OCI-LY3 (cell line): ENCODE data around the gene GPR45.

Experiments
- H2AFZ ChIP-seq: fragments of 200-600, 300-600 bp; shearing (Covaris generic); 2 replicates; pipeline ENCODE4 v1.6.0; 2014; ENCODE audit warnings: antibody characterized with exemption, low read depth, low read length
- H3K27ac ChIP-seq: fragments of 200-600, 300-600 bp; sonication (generic); 2 replicates; pipeline ENCODE4 v1.5.1; 2014; ENCODE audit warnings: mild to moderate bottlenecking, low read length, moderate library complexity, mixed read lengths
- H3K27me3 ChIP-seq: fragments of 200-600, 300-600 bp; sonication (generic); 2 replicates; pipeline ENCODE4 v1.6.1; 2014; ENCODE audit warnings: low read depth, low read length, mixed read lengths
- H3K36me3 ChIP-seq: fragments of 200-600, 300-600 bp; sonication (generic); replicated peaks from 2 replicates; pipeline ENCODE3; 2014; ENCODE audit warnings: low read depth, low read length, mixed read lengths
- H3K4me1 ChIP-seq: fragments of 300-600, 200-600 bp; sonication (generic); 2 replicates; pipeline ENCODE4 v1.6.1; 2014; ENCODE audit warnings: low read length, mixed read lengths
- H3K4me2 ChIP-seq: fragments of 200-600, 300-600 bp; sonication (generic); 2 replicates; pipeline ENCODE4 v1.6.1; 2014; ENCODE audit warnings: low read length, mixed read lengths
- H3K4me3 ChIP-seq: fragments of 300-600, 200-600 bp; sonication (generic); 2 replicates; pipeline ENCODE4 v1.5.1; 2014; ENCODE audit warnings: antibody characterized with exemption, mild to moderate bottlenecking, low read length, moderate library complexity
- H3K79me2 ChIP-seq: fragments of 300-600, 200-600 bp; shearing (Covaris generic); 2 replicates; pipeline ENCODE4 v1.6.1; 2014; ENCODE audit warnings: mild to moderate bottlenecking, low read length, mixed read lengths
- H3K9ac ChIP-seq: fragments of 300-600, 200-600 bp; shearing (Covaris generic); 2 replicates; pipeline ENCODE4 v1.6.0; 2014; ENCODE audit warnings: mild to moderate bottlenecking, low read length, moderate library complexity
- H3K9me3 ChIP-seq: fragments of 200-600, 300-600 bp; shearing (Covaris generic); 2 replicates; pipeline ENCODE4 v1.6.1; 2014; ENCODE audit warnings: low read length, mixed read lengths; ENCODE audit not compliant: insufficient read depth
- H4K20me1 ChIP-seq: fragments of 200-600, 300-600 bp; sonication (generic); 2 replicates; pipeline ENCODE4 v1.6.1; 2016; ENCODE audit warnings: low read length, mixed read lengths; ENCODE audit not compliant: insufficient read depth
- EZH2phosphoT487 ChIP-seq: fragments of 200-600 bp; shearing (Covaris generic); IDR thresholded peaks from 2 replicates; pipeline ENCODE4 v1.6.1; 2018; ENCODE audit warnings: antibody characterized with exemption, mixed run types, low read depth
- TF ChIP-seq, protein P1 (sequence below): fragments of 200-600, 300-600 bp; sonication (generic); IDR thresholded peaks from 2 replicates; pipeline ENCODE4 v1.5.1; 2014; ENCODE audit warnings: antibody characterized with exemption, low read length, low read depth

GPR45 gene, protein sequence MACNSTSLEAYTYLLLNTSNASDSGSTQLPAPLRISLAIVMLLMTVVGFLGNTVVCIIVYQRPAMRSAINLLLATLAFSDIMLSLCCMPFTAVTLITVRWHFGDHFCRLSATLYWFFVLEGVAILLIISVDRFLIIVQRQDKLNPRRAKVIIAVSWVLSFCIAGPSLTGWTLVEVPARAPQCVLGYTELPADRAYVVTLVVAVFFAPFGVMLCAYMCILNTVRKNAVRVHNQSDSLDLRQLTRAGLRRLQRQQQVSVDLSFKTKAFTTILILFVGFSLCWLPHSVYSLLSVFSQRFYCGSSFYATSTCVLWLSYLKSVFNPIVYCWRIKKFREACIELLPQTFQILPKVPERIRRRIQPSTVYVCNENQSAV

DNA sequence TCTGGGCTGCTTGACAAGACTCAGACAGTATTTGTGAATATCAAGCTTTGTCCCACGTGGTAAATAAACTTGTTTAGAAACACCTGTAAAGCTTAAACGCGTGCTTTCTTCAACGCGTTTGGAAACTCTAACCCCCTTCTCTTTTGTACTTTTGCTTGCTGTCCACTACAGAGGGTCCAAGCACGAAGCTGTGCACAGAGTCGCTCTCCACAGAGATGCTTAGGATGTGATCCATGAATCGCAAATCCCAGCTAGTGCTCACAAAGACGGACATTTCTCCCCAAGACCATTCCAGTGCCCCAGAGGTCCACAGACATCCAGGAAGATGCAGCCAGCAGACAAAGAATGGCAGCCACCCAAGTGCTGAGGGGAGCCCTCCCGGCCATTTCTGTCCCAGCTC, at the start of gene GPR45:
Gene GPR45, plus strand, starts transcription at position 301 of the 400 bp plus-strand sequence. CDS start 116 bp downstream, outside the sequence.
- H3K27me3 ChIP-seq: no peaks in the 10 kb centered on the region
- no peaks in the 10 kb centered on the region for H3K36me3 ChIP-seq
- no peak within 1 kb of the TSS for H2AFZ ChIP-seq
- peaks cover 35% of the 10 kb centered on the region for H3K4me1 ChIP-seq
- no peaks in the 10 kb centered on the region for H3K79me2 ChIP-seq
- no peak within 1 kb of the TSS for H3K9ac ChIP-seq
- no peak within 1 kb of the TSS for H3K27ac ChIP-seq
- no peak within 1 kb of the TSS for H3K4me3 ChIP-seq
- H3K4me2 ChIP-seq: no peak within 1 kb of the TSS
- TF ChIP-seq EZH2phosphoT487: no peak
- TF ChIP-seq, protein P1, sequence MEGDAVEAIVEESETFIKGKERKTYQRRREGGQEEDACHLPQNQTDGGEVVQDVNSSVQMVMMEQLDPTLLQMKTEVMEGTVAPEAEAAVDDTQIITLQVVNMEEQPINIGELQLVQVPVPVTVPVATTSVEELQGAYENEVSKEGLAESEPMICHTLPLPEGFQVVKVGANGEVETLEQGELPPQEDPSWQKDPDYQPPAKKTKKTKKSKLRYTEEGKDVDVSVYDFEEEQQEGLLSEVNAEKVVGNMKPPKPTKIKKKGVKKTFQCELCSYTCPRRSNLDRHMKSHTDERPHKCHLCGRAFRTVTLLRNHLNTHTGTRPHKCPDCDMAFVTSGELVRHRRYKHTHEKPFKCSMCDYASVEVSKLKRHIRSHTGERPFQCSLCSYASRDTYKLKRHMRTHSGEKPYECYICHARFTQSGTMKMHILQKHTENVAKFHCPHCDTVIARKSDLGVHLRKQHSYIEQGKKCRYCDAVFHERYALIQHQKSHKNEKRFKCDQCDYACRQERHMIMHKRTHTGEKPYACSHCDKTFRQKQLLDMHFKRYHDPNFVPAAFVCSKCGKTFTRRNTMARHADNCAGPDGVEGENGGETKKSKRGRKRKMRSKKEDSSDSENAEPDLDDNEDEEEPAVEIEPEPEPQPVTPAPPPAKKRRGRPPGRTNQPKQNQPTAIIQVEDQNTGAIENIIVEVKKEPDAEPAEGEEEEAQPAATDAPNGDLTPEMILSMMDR: no peak
- no peaks in the 10 kb centered on the region for H3K9me3 ChIP-seq
- no peaks in the 10 kb centered on the region for H4K20me1 ChIP-seq

DNA sequence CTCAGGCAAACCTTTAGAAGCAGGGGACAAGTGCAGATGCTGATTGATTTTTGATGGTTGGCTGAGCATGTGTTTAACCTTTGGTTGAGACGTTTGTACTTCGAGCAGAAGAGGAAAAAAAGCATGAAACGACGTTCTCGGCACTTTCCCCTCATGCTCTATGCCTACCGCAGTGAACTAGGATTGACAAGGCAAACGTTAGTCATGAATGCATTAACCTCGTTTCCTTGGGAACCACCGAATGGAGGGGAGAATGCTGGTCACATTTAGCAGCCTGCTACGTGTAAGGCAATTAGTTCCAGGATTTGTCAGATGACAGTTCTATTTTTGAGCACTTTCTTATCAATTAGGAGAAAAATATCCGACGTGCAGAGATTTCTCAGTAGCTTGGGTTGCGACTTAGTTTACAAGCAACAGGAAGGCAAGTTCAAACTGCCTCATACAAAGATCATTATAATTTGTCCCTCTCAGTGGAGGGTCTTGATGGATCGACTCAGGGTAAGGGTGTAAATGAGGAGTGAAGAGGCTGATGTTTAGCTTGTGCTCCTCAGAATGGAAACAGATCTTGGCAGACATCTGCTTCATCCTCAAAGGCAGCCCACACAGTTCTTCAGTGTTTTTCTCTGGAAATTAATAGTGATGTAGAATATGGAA, 47.4 kb upstream of the GPR45 start:
- peaks cover 12% of the 10 kb centered on the region for H3K9me3 ChIP-seq
- peaks cover 19% of the 10 kb centered on the region for H3K27me3 ChIP-seq
- H3K9ac ChIP-seq: no peak overlapping the region
- no peak overlapping the region for H3K4me3 ChIP-seq
- H3K27ac ChIP-seq: no peak overlapping the region
- no peaks in the 10 kb centered on the region for H3K36me3 ChIP-seq
- peaks cover under 1% of the 10 kb centered on the region; the same call in 1 of the 2 replicates for H3K4me1 ChIP-seq
- no peaks in the 10 kb centered on the region for H3K79me2 ChIP-seq
- H4K20me1 ChIP-seq: no peaks in the 10 kb centered on the region
- no peak overlapping the region for H2AFZ ChIP-seq
- no peak overlapping the region for H3K4me2 ChIP-seq
- TF ChIP-seq EZH2phosphoT487: no peak
- TF ChIP-seq, protein P1: no peak

DNA sequence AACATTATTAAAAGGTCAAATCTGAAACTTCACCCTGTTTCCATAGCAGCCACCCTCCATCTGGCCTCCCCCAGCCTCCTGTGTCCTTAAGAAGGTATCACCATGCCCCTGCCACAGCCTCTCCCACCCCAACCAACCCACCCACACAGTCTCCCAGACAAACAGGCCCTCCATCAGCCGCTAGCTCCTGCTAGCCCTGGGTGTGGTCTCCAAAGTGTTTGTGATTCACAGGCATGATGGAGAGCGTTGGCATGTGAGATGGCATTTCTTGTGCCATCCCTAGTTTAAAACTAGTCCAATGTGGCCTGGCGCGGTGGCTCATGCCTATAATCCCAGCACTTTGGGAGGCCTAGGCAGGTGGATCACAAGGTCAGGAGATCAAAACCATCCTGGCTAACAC, 44.9 kb upstream of the GPR45 start:
- H3K9ac ChIP-seq: no peak overlapping the region
- H3K36me3 ChIP-seq: no peaks in the 10 kb centered on the region
- no peak for TF ChIP-seq EZH2phosphoT487
- TF ChIP-seq, protein P1: no peak
- H3K9me3 ChIP-seq: no peaks in the 10 kb centered on the region
- H4K20me1 ChIP-seq: no peaks in the 10 kb centered on the region
- no peaks in the 10 kb centered on the region for H3K79me2 ChIP-seq
- H3K27ac ChIP-seq: no peak overlapping the region
- H3K4me3 ChIP-seq: no peak overlapping the region
- peaks cover 14% of the 10 kb centered on the region; the same call in 1 of the 2 replicates for H3K27me3 ChIP-seq
- no peak overlapping the region for H2AFZ ChIP-seq
- no peak overlapping the region for H3K4me2 ChIP-seq
- no peaks in the 10 kb centered on the region for H3K4me1 ChIP-seq

DNA sequence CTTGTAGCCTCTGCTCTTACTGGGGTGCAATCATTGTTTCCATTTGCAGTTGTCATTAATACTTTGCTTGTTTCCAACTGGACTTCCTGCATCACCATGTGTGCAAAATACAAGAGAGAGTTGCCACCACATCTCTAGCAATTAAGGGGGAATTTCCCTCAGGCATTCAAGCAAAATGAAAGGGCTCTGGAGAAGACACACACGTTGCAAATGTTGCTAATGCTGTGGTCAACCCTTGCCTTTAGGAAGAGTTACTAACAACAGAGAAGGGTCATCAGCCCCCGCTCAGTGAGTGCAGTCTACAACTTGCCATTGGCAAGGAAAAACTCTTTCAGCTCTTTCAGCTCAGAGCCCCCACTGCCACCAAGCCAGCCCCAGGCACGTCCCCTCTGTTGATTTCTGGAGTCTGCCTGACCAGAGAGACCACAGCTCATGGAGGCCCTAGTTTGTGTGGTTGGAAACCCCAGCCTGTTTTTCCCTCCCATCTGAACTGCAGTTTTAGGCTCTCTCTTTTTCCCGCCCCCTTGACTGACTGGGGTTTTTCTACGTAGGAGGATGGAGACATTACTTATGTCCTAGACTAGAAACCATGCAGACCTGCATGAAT, 25.9 kb upstream of the GPR45 start:
- no peaks in the 10 kb centered on the region for H4K20me1 ChIP-seq
- H3K9ac ChIP-seq: no peak overlapping the region
- no peaks in the 10 kb centered on the region for H3K79me2 ChIP-seq
- H3K27me3 ChIP-seq: no peaks in the 10 kb centered on the region
- no peak overlapping the region for H3K4me2 ChIP-seq
- no peak overlapping the region for H3K27ac ChIP-seq
- H3K9me3 ChIP-seq: no peaks in the 10 kb centered on the region
- H3K36me3 ChIP-seq: no peaks in the 10 kb centered on the region
- no peak overlapping the region for H2AFZ ChIP-seq
- H3K4me1 ChIP-seq: 0 out of 2 replicates have a peak, but pooled peaks cover 3% of the 10 kb centered on the region
- no peak for TF ChIP-seq EZH2phosphoT487
- H3K4me3 ChIP-seq: no peak overlapping the region
